Measurements from ENCODE around the gene TSR1.

- TF ChIP-seq POLR2AphosphoS5 (IDR thresholded peaks at IDR 0.05) (no peak), POLR2A (IDR thresholded peaks at IDR 0.05) (no peak), EP300 (IDR thresholded peaks at IDR 0.05) (no peak)
Observed at GRCh38 chr17:2292100-2292499, 44.2 kb downstream of the TSR1 start.
